PC-9 (cell line): Measurements from ENCODE around the gene USP44.

Experiments
- CTCF ChIP-seq: fragments of 200-600 bp; sonication (generic); conservative IDR thresholded peaks from 2 replicates; pipeline ENCODE4 v1.6.1; 2017; ENCODE audit warnings: mixed run types, antibody characterized with exemption, mild to moderate bottlenecking, moderate library complexity
- EZH2 ChIP-seq: fragments of 200-600 bp; sonication (generic); IDR thresholded peaks from 2 replicates; pipeline ENCODE4 v1.8.0; 2017; ENCODE audit warnings: antibody characterized with exemption, low read depth

- no peak for TF ChIP-seq CTCF
- no peak for TF ChIP-seq EZH2
Measured at GRCh38 chr12:95590775-95591174, 39.5 kb upstream of the USP44 start.
